HG03521 (cell line): ENCODE data around the gene ZIC2.

Experiments used
- ATAC-seq: cut with Tn5 transposase; IDR thresholded peaks from one replicate; pipeline ENCODE4 v1.9.1; 2021; ENCODE audit warnings: mild to moderate bottlenecking, moderate library complexity; ENCODE audit not compliant: unreplicated experiment

ZIC2 gene

GRCh38 chr13:99985241-99985874 is 3.8 kb downstream of the ZIC2 start:
- no peak for ATAC-seq

- ATAC-seq: no peak
Measured at GRCh38 chr13:99985886-99986527, 4.4 kb downstream of the ZIC2 start.

GRCh38 chr13:99986741-99987140 is 5.2 kb downstream of the ZIC2 start:
- no peak for ATAC-seq

- no peak for ATAC-seq
Measured at GRCh38 chr13:99987154-99988019, 5.8 kb downstream of the ZIC2 start.

GRCh38 chr13:99988529-99989275 is 7.1 kb downstream of the ZIC2 start:
- ATAC-seq: no peak

GRCh38 chr13:99989276-99990125 is 7.9 kb downstream of the ZIC2 start:
- no peak for ATAC-seq

GRCh38 chr13:99990126-99990977 is 8.8 kb downstream of the ZIC2 start:
- no peak for ATAC-seq

GRCh38 chr13:99991013-99991827 is 9.6 kb downstream of the ZIC2 start:
- no peak for ATAC-seq

GRCh38 chr13:99991828-99992775 is 10.5 kb downstream of the ZIC2 start:
- no peak for ATAC-seq

GRCh38 chr13:99992949-99993351 is 11.4 kb downstream of the ZIC2 start:
- ATAC-seq: no peak

- ATAC-seq: no peak
Measured at GRCh38 chr13:99993660-99994637, 12.4 kb downstream of the ZIC2 start.

- ATAC-seq: no peak
Measured at GRCh38 chr13:99994638-99995020, 13.0 kb downstream of the ZIC2 start.

GRCh38 chr13:99995104-99995588 is 13.6 kb downstream of the ZIC2 start:
- no peak for ATAC-seq

- ATAC-seq: no peak
Measured at GRCh38 chr13:99995589-99996380, 14.2 kb downstream of the ZIC2 start.

GRCh38 chr13:99996381-99996973 is 14.9 kb downstream of the ZIC2 start:
- no peak for ATAC-seq
